BJ (cell line): Measurements from ENCODE around the gene CEP120. TPM values are rescaled to one million over a fixed set of nuclear protein-coding genes. Genes with fewer than 3 reads are reported as not detected.

Experiments
- CTCF ChIA-PET: fragments of 350-600 bp; formaldehyde crosslinking; extraction: SDS; loops from one replicate; lab custom pipeline; 2021; ENCODE audit warnings: antibody characterized with exemption, inconsistent platforms; lab: Yijun Ruan, JAX
- POLR2A ChIA-PET: fragments of 300-600 bp; sonication (Branson Sonifier 250); formaldehyde crosslinking; extraction: SDS; loops from one replicate; lab custom pipeline; 2021; ENCODE audit warnings: antibody characterized with exemption; lab: Charles Lee
- DNase-seq: peaks from one replicate; pipeline ENCODE4 v3.0.0-alpha.2; 2011; ENCODE audit warnings: low read depth
- H3K27me3 ChIP-seq: 2 replicates; pipeline ENCODE4 v1.6.0; 2011; ENCODE audit warnings: low read length; ENCODE audit not compliant: control insufficient read depth, insufficient read depth
- H3K36me3 ChIP-seq: 2 replicates; pipeline ENCODE4 v1.5.1; 2011; ENCODE audit warnings: low read length; ENCODE audit not compliant: control insufficient read depth, insufficient read depth
- H3K4me3 ChIP-seq: 2 replicates; pipeline ENCODE4 v1.5.1; 2011; ENCODE audit warnings: low read depth, mild to moderate bottlenecking, control low read depth, low read length
- CTCF ChIP-seq: IDR thresholded peaks from 2 replicates; pipeline ENCODE4 v1.5.1; 2011; ENCODE audit warnings: low read depth, mild to moderate bottlenecking, control low read depth, inconsistent platforms, low read length, moderate library complexity; ENCODE audit not compliant: insufficient read depth
- polyA plus RNA-seq: library from polyadenylated mRNA; depleted of rRNA; stranded (reverse); fragments of >200 nt; gene quantifications from 2 replicates; pipeline ENCODE4 v1.2.3, GENCODE V29; 2011

Gene CEP120
- polyA plus RNA-seq, 1 experiment = 23.1 TPM

GRCh38 chr5:123365156-123365555 lies 58.0 kb downstream of the CEP120 start:
- ChIA-PET POLR2A (no interaction called here), CTCF (no interaction called here)
- no peak for TF ChIP-seq CTCF
- Histone ChIP-seq H3K27me3 (no peaks in the 10 kb centered on the region), H3K36me3 (no peaks in the 10 kb centered on the region; the same call in 1 of the 2 replicates), H3K4me3 (no peak overlapping the region)
- no peak for DNase-seq

GRCh38 chr5:123364441-123365155 lies 58.6 kb downstream of the CEP120 start:
- no peak for DNase-seq
- Histone ChIP-seq H3K36me3 (no peaks in the 10 kb centered on the region; the same call in 1 of the 2 replicates), H3K27me3 (no peaks in the 10 kb centered on the region), H3K4me3 (no peak overlapping the region)
- no peak for TF ChIP-seq CTCF
- ChIA-PET CTCF (no interaction called here), POLR2A (no interaction called here)

- POLR2A ChIA-PET = no interaction called here
- CTCF ChIA-PET = interaction anchor here (3.6 kb wide), 1 partner anchor 844 kb away, joined by 11 read pairs; no protein-coding TSS in a partner anchor
- DNase-seq = no peak
- no peaks in the 10 kb centered on the region for H3K36me3 ChIP-seq
- no peak for TF ChIP-seq CTCF
- H3K27me3 ChIP-seq = no peaks in the 10 kb centered on the region
- no peak overlapping the region for H3K4me3 ChIP-seq
These were observed 62.3 kb downstream of the CEP120 start for GRCh38 chr5:123360910-123361309.

- H3K27me3 ChIP-seq = no peaks in the 10 kb centered on the region
- CTCF ChIA-PET = interaction anchor here (3.6 kb wide), 1 partner anchor 844 kb away, joined by 11 read pairs; no protein-coding TSS in a partner anchor
- no peak overlapping the region for H3K4me3 ChIP-seq
- POLR2A ChIA-PET = no interaction called here
- TF ChIP-seq CTCF = no peak
- DNase-seq = no peak
- no peaks in the 10 kb centered on the region for H3K36me3 ChIP-seq
These were observed 63.0 kb downstream of the CEP120 start for GRCh38 chr5:123360201-123360571.

GRCh38 chr5:123359454-123360200 lies 63.6 kb downstream of the CEP120 start:
- no peaks in the 10 kb centered on the region for H3K27me3 ChIP-seq
- no peak overlapping the region for H3K4me3 ChIP-seq
- ChIA-PET CTCF (interaction anchor here (3.6 kb wide), 1 partner anchor 843 kb away, joined by 11 read pairs; no protein-coding TSS in a partner anchor), POLR2A (no interaction called here)
- H3K36me3 ChIP-seq = no peaks in the 10 kb centered on the region
- TF ChIP-seq CTCF = no peak
- DNase-seq = no peak
